ENCODE measurements around the gene CMKLR1. TPM values are rescaled to one million over a fixed set of nuclear protein-coding genes. Genes with fewer than 3 reads are reported as not detected.

The CMKLR1 gene
- total and polyA plus RNA-seq, 7 donors = 0.94 to 7.0 (median 4.4) TPM

GRCh38 chr12:108370415-108370814, 31.3 kb upstream of the CMKLR1 start:
- TF ChIP-seq CTCF (IDR thresholded peaks at IDR 0.05) = no peak
- peaks cover 9% of the 10 kb centered on the region for H3K9me3 ChIP-seq
- 69 to 72% (median 69%) methylated on average over 5 of the region's 5 CpGs for WGBS, 3 donors
- H3K36me3 ChIP-seq (ENCODE audit: insufficient read depth in 1 of 2, low read depth in 1 of 2) = no peaks in the 10 kb centered on the region
- H3K27me3 ChIP-seq (ENCODE audit: insufficient read depth in 3 of 3, low read length in 2 of 3) = no peaks in the 10 kb centered on the region
- ATAC-seq (no peak), DNase-seq (no peak)
- no peak overlapping the region for H3K4me3 ChIP-seq
- H3K4me1 ChIP-seq = no peaks in the 10 kb centered on the region
- no peak overlapping the region for H3K27ac ChIP-seq
- intact Hi-C loops (cut with DNase I) = no loop called here

- Histone ChIP-seq H3K27ac (no peak overlapping the region), H3K27me3 (ENCODE audit: insufficient read depth in 3 of 3, low read length in 2 of 3) (no peaks in the 10 kb centered on the region), H3K36me3 (ENCODE audit: insufficient read depth in 1 of 2, low read depth in 1 of 2) (no peaks in the 10 kb centered on the region), H3K9me3 (peaks cover 9% of the 10 kb centered on the region), H3K4me1 (no peaks in the 10 kb centered on the region), H3K4me3 (no peak overlapping the region)
- WGBS, 3 donors = 59 to 64% (median 62%) methylated on average over 5 of the region's 5 CpGs
- no peak for TF ChIP-seq CTCF (IDR thresholded peaks at IDR 0.05)
- DNase-seq (no peak), ATAC-seq (no peak)
- intact Hi-C loops (cut with DNase I) = no loop called here
Observed at GRCh38 chr12:108369736-108370396, 30.8 kb upstream of the CMKLR1 start.

GRCh38 chr12:108368089-108368488, 29.0 kb upstream of the CMKLR1 start:
- Histone ChIP-seq H3K36me3 (ENCODE audit: insufficient read depth in 1 of 2, low read depth in 1 of 2) (no peaks in the 10 kb centered on the region), H3K4me3 (no peak overlapping the region), H3K9me3 (no peaks in the 10 kb centered on the region), H3K27me3 (ENCODE audit: insufficient read depth in 3 of 3, low read length in 2 of 3) (no peaks in the 10 kb centered on the region), H3K4me1 (no peaks in the 10 kb centered on the region), H3K27ac (no peak overlapping the region)
- DNase-seq (no peak), ATAC-seq (no peak)
- WGBS, 3 donors = 80 to 98% (median 91%) methylated on average over 2 of the region's 2 CpGs
- intact Hi-C loops (cut with DNase I) = no loop called here
- no peak for TF ChIP-seq CTCF (IDR thresholded peaks at IDR 0.05)

- intact Hi-C loops (cut with DNase I) = no loop called here
- 57 to 74% (median 58%) methylated on average over 7 of the region's 7 CpGs for WGBS, 3 donors
- no peak for TF ChIP-seq CTCF (IDR thresholded peaks at IDR 0.05)
- Histone ChIP-seq H3K27ac (no peak overlapping the region), H3K4me1 (no peaks in the 10 kb centered on the region), H3K9me3 (no peaks in the 10 kb centered on the region), H3K27me3 (ENCODE audit: insufficient read depth in 3 of 3, low read length in 2 of 3) (no peaks in the 10 kb centered on the region), H3K36me3 (ENCODE audit: insufficient read depth in 1 of 2, low read depth in 1 of 2) (no peaks in the 10 kb centered on the region), H3K4me3 (no peak overlapping the region)
- DNase-seq (no peak), ATAC-seq (peak in 1 of 4 donors; percentile 44)
Observed at GRCh38 chr12:108367436-108367835, 28.3 kb upstream of the CMKLR1 start.

GRCh38 chr12:108365324-108365723, 26.2 kb upstream of the CMKLR1 start:
- no peak overlapping the region for H3K4me3 ChIP-seq
- no peak for TF ChIP-seq CTCF (IDR thresholded peaks at IDR 0.05)
- no peaks in the 10 kb centered on the region for H3K36me3 ChIP-seq (ENCODE audit: insufficient read depth in 1 of 2, low read depth in 1 of 2)
- H3K27me3 ChIP-seq (ENCODE audit: insufficient read depth in 3 of 3, low read length in 2 of 3) = no peaks in the 10 kb centered on the region
- ATAC-seq = no peak
- H3K4me1 ChIP-seq = no peaks in the 10 kb centered on the region
- H3K27ac ChIP-seq = no peak overlapping the region
- no peaks in the 10 kb centered on the region for H3K9me3 ChIP-seq
- intact Hi-C loops (cut with DNase I) = no loop called here
- DNase-seq = no peak
